HEK293 (cell line): Measurements from ENCODE around the gene CSN2.

ENCODE experiments used
- CTCF ChIA-PET: fragments of 350-600 bp; formaldehyde crosslinking; extraction: SDS; loops from one replicate; lab custom pipeline; 2021; ENCODE audit warnings: antibody characterized with exemption; lab: Yijun Ruan, JAX
- POLR2A ChIA-PET: fragments of 300-600 bp; formaldehyde crosslinking; extraction: SDS; loops from one replicate; lab custom pipeline; 2020; ENCODE audit warnings: antibody characterized with exemption, inconsistent platforms; lab: Yijun Ruan, JAX
- H3K27ac ChIP-seq: fragments of 200-500 bp; sonication (Bioruptor generic); 2 replicates; pipeline ENCODE4 v1.5.1; 2014; ENCODE audit warnings: low read depth, low read length, control low read depth, inconsistent platforms; ENCODE audit errors: extremely low read depth
- H3K36me3 ChIP-seq, 2 experiments: fragments of 200-500 bp in 1 of 2; sonication (Bioruptor generic) in 1 of 2; 1 replicate in 1 of 2; 2 replicates in 1 of 2; pipeline ENCODE4 v1.5.1; 2014 to 2017; ENCODE audit warnings: inconsistent platforms in 2 of 2, low read length in 2 of 2; ENCODE audit not compliant: control insufficient read depth in 2 of 2, insufficient read depth in 1 of 2
- H3K4me1 ChIP-seq: fragments of 200-500 bp; sonication (Bioruptor generic); 2 replicates; pipeline ENCODE4 v1.5.1; 2014; ENCODE audit warnings: mild to moderate bottlenecking, low read length, inconsistent platforms; ENCODE audit not compliant: control insufficient read depth, insufficient read depth
- H3K4me3 ChIP-seq: 2 replicates; pipeline ENCODE4 v1.5.1; 2011; ENCODE audit warnings: low read depth, mild to moderate bottlenecking, control low read depth, low read length, moderate library complexity
- H3K9me3 ChIP-seq: fragments of 200-500 bp; sonication (Bioruptor generic); 2 replicates; pipeline ENCODE4 v1.5.1; 2014; ENCODE audit warnings: low read depth, low read length, inconsistent platforms; ENCODE audit not compliant: control insufficient read depth, insufficient read depth
- HOXA7 ChIP-seq: sonication (generic); formaldehyde crosslinking; IDR thresholded peaks from 2 replicates; pipeline ENCODE4 v1.8.1; 2022; ENCODE audit warnings: missing genetic modification reagents, borderline replicate concordance
- KLF10 ChIP-seq: fragments of 450-650 bp; IDR thresholded peaks from 2 replicates; pipeline ENCODE4 v1.5.1; 2018; ENCODE audit warnings: missing biosample characterization, mild to moderate bottlenecking, missing genetic modification characterization
- ZBTB48 ChIP-seq: fragments of 450-650 bp; formaldehyde crosslinking; IDR thresholded peaks from 2 replicates; pipeline ENCODE4 v1.5.1; 2016; ENCODE audit warnings: missing biosample characterization, missing genetic modification characterization
- ZNF132 ChIP-seq: fragments of 450-650 bp; formaldehyde crosslinking; IDR thresholded peaks from 2 replicates; pipeline ENCODE4 v1.5.1; 2017; ENCODE audit warnings: missing biosample characterization, missing genetic modification characterization, borderline replicate concordance
- ZNF214 ChIP-seq: fragments of 450-650 bp; formaldehyde crosslinking; IDR thresholded peaks from 2 replicates; pipeline ENCODE4 v1.5.1; 2017; ENCODE audit warnings: missing biosample characterization, mild to moderate bottlenecking, missing genetic modification characterization, borderline replicate concordance
- ZNF324 ChIP-seq: fragments of 450-650 bp; formaldehyde crosslinking; IDR thresholded peaks from 2 replicates; pipeline ENCODE4 v1.5.1; 2016; ENCODE audit warnings: missing biosample characterization, missing genetic modification characterization
- ZNF335 ChIP-seq: fragments of 450-650 bp; formaldehyde crosslinking; conservative IDR thresholded peaks from 2 replicates; pipeline ENCODE4 v1.5.1; 2016; ENCODE audit warnings: missing biosample characterization, missing genetic modification characterization
- ZNF416 ChIP-seq: fragments of 450-650 bp; formaldehyde crosslinking; IDR thresholded peaks from 2 replicates; pipeline ENCODE4 v1.5.1; 2016; ENCODE audit warnings: missing biosample characterization, missing genetic modification characterization
- ZNF426 ChIP-seq: fragments of 450-650 bp; formaldehyde crosslinking; IDR thresholded peaks from 2 replicates; pipeline ENCODE4 v1.5.1; 2017; ENCODE audit warnings: missing biosample characterization, missing genetic modification characterization, mild to moderate bottlenecking, inconsistent platforms, moderate library complexity
- ZNF473 ChIP-seq: fragments of 450-650 bp; formaldehyde crosslinking; IDR thresholded peaks from 2 replicates; pipeline ENCODE4 v1.5.1; 2017; ENCODE audit warnings: missing biosample characterization, missing genetic modification characterization
- ZNF561 ChIP-seq: fragments of 450-650 bp; IDR thresholded peaks from 2 replicates; pipeline ENCODE4 v1.5.1; 2018; ENCODE audit warnings: missing biosample characterization, missing genetic modification characterization, borderline replicate concordance
- ZNF600 ChIP-seq: fragments of 450-650 bp; formaldehyde crosslinking; IDR thresholded peaks from 2 replicates; pipeline ENCODE4 v1.5.1; 2016; ENCODE audit warnings: missing biosample characterization, missing genetic modification characterization
- ZNF610 ChIP-seq: fragments of 450-650 bp; formaldehyde crosslinking; IDR thresholded peaks from 2 replicates; pipeline ENCODE4 v1.5.1; 2016; ENCODE audit warnings: missing biosample characterization, missing genetic modification characterization, borderline replicate concordance
- ZNF664 ChIP-seq: fragments of 450-650 bp; formaldehyde crosslinking; IDR thresholded peaks from 2 replicates; pipeline ENCODE4 v1.5.1; 2016; ENCODE audit warnings: missing biosample characterization, missing genetic modification characterization
- TF ChIP-seq, protein P1 (sequence below): fragments of 450-650 bp; formaldehyde crosslinking; IDR thresholded peaks from 2 replicates; pipeline ENCODE4 v1.5.1; 2016; ENCODE audit warnings: missing biosample characterization, missing genetic modification characterization
- TF ChIP-seq, protein P2 (sequence below): fragments of 450-650 bp; formaldehyde crosslinking; IDR thresholded peaks from 2 replicates; pipeline ENCODE4 v1.5.1; 2016; ENCODE audit warnings: missing biosample characterization, missing genetic modification characterization
- TF ChIP-seq, protein P3 (sequence below): fragments of 450-650 bp; formaldehyde crosslinking; IDR thresholded peaks from 2 replicates; pipeline ENCODE4 v1.5.1; 2016; ENCODE audit warnings: missing biosample characterization, missing genetic modification characterization, borderline replicate concordance

The CSN2 gene

DNA sequence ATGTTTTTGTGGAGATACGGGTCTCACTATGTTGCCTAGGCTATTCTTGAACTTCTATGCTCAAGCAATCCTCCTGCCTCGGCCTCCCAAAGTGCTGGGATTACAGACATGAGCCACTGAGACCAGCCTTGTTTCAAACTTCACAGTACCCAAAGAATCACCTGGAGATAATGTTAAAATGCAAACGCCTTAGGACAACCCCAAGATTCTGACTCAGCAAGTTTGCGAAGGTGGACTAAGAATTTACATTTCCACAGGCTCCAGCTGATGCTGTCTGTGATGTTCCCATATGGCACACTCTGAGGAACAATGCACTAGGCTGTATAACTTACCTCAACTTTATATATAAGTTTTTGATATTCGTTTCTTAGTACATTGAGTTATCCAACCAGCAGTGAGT is 29.3 kb upstream of the CSN2 start:
- H3K36me3 ChIP-seq, result no peaks in the 10 kb centered on the region
- TF ChIP-seq KLF10 (tag by site-specific recombination) (no peak), ZNF324 (no peak), ZBTB48 (tag by site-specific recombination) (no peak), ZNF561 (no peak), ZNF426 (tag by site-specific recombination) (no peak), ZNF214 (tag by site-specific recombination) (no peak), ZNF664 (tag by site-specific recombination) (no peak), HOXA7 (no peak), ZNF416 (no peak), ZNF132 (tag by site-specific recombination) (no peak), ZNF600 (no peak), ZNF610 (tag by site-specific recombination) (no peak), ZNF335 (no peak), ZNF473 (tag by site-specific recombination) (no peak)
- TF ChIP-seq, protein P1, sequence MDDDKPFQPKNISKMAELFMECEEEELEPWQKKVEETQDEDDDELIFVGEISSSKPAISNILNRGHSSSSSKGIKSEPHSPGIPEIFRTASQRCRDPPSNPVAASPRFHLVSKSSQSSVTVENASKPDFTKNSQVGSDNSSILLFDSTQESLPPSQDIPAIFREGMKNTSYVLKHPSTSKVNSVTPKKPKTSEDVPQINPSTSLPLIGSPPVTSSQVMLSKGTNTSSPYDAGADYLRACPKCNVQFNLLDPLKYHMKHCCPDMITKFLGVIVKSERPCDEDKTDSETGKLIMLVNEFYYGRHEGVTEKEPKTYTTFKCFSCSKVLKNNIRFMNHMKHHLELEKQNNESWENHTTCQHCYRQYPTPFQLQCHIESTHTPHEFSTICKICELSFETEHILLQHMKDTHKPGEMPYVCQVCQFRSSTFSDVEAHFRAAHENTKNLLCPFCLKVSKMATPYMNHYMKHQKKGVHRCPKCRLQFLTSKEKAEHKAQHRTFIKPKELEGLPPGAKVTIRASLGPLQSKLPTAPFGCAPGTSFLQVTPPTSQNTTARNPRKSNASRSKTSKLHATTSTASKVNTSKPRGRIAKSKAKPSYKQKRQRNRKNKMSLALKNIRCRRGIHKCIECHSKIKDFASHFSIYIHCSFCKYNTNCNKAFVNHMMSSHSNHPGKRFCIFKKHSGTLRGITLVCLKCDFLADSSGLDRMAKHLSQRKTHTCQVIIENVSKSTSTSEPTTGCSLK (tag by site-specific recombination), result no peak
- TF ChIP-seq, protein P2, sequence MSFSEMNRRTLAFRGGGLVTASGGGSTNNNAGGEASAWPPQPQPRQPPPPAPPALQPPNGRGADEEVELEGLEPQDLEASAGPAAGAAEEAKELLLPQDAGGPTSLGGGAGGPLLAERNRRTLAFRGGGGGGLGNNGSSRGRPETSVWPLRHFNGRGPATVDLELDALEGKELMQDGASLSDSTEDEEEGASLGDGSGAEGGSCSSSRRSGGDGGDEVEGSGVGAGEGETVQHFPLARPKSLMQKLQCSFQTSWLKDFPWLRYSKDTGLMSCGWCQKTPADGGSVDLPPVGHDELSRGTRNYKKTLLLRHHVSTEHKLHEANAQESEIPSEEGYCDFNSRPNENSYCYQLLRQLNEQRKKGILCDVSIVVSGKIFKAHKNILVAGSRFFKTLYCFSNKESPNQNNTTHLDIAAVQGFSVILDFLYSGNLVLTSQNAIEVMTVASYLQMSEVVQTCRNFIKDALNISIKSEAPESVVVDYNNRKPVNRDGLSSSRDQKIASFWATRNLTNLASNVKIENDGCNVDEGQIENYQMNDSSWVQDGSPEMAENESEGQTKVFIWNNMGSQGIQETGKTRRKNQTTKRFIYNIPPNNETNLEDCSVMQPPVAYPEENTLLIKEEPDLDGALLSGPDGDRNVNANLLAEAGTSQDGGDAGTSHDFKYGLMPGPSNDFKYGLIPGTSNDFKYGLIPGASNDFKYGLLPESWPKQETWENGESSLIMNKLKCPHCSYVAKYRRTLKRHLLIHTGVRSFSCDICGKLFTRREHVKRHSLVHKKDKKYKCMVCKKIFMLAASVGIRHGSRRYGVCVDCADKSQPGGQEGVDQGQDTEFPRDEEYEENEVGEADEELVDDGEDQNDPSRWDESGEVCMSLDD (tag by site-specific recombination), result no peak
- no peak overlapping the region for H3K4me3 ChIP-seq
- CTCF ChIA-PET, result no interaction called here
- POLR2A ChIA-PET, result no interaction called here
- no peaks in the 10 kb centered on the region for H3K4me1 ChIP-seq
- H3K9me3 ChIP-seq, result no peaks in the 10 kb centered on the region
- no peak overlapping the region for H3K27ac ChIP-seq

DNA sequence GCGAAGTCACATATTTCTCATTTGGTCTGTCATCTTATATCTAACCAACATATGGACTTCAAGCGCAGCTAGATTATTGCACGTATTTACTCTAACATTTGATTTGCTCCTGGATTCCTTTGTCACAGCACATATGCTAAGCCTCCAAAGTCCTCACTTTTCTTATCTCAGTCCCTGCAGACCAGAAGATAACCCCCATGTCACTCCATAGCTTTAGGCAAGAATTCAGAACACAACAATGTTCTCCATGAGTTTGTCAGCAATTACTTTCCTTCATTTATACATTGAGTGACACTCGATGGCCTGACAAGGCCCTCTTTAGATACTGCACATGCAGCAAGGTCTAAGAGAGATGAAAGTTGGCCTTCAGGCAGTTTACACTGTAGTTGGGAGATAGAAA is 25.5 kb upstream of the CSN2 start:
- Histone ChIP-seq H3K4me1 (no peaks in the 10 kb centered on the region), H3K9me3 (no peaks in the 10 kb centered on the region), H3K27ac (no peak overlapping the region), H3K4me3 (no peak overlapping the region), H3K36me3 (no peaks in the 10 kb centered on the region)
- CTCF ChIA-PET, result no interaction called here
- POLR2A ChIA-PET, result no interaction called here
- TF ChIP-seq, protein P3, sequence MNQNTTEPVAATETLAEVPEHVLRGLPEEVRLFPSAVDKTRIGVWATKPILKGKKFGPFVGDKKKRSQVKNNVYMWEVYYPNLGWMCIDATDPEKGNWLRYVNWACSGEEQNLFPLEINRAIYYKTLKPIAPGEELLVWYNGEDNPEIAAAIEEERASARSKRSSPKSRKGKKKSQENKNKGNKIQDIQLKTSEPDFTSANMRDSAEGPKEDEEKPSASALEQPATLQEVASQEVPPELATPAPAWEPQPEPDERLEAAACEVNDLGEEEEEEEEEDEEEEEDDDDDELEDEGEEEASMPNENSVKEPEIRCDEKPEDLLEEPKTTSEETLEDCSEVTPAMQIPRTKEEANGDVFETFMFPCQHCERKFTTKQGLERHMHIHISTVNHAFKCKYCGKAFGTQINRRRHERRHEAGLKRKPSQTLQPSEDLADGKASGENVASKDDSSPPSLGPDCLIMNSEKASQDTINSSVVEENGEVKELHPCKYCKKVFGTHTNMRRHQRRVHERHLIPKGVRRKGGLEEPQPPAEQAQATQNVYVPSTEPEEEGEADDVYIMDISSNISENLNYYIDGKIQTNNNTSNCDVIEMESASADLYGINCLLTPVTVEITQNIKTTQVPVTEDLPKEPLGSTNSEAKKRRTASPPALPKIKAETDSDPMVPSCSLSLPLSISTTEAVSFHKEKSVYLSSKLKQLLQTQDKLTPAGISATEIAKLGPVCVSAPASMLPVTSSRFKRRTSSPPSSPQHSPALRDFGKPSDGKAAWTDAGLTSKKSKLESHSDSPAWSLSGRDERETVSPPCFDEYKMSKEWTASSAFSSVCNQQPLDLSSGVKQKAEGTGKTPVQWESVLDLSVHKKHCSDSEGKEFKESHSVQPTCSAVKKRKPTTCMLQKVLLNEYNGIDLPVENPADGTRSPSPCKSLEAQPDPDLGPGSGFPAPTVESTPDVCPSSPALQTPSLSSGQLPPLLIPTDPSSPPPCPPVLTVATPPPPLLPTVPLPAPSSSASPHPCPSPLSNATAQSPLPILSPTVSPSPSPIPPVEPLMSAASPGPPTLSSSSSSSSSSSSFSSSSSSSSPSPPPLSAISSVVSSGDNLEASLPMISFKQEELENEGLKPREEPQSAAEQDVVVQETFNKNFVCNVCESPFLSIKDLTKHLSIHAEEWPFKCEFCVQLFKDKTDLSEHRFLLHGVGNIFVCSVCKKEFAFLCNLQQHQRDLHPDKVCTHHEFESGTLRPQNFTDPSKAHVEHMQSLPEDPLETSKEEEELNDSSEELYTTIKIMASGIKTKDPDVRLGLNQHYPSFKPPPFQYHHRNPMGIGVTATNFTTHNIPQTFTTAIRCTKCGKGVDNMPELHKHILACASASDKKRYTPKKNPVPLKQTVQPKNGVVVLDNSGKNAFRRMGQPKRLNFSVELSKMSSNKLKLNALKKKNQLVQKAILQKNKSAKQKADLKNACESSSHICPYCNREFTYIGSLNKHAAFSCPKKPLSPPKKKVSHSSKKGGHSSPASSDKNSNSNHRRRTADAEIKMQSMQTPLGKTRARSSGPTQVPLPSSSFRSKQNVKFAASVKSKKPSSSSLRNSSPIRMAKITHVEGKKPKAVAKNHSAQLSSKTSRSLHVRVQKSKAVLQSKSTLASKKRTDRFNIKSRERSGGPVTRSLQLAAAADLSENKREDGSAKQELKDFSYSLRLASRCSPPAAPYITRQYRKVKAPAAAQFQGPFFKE (tag by site-specific recombination), result no peak
- TF ChIP-seq, all 188 proteins: peak for 0
